B cell (primary cell): ENCODE data around the gene TNRC6C. TPM values are rescaled to one million over a fixed set of nuclear protein-coding genes. Genes with fewer than 3 reads are reported as not detected.

Experiments used
- ATAC-seq: fragments of 200-7000 bp; cut with Tn5 transposase; one replicate; pipeline ENCODE4 v1.10.0; 2021; ENCODE audit warnings: low read depth, mild to moderate bottlenecking, moderate number of reproducible peaks, moderate library complexity
- CTCF ChIA-PET: fragments of 350-600 bp; sonication (Branson Sonifier 250); formaldehyde crosslinking; loops from one replicate; lab custom pipeline; 2021; ENCODE audit warnings: antibody characterized with exemption, inconsistent platforms; lab: Charles Lee
- POLR2A ChIA-PET: fragments of 350-600 bp; sonication (Branson Sonifier 250); formaldehyde crosslinking; loops from one replicate; lab custom pipeline; 2021; ENCODE audit warnings: antibody characterized with exemption; lab: Charles Lee
- DNase-seq: peaks from one replicate; pipeline ENCODE4 v3.0.0; 2013
- H2AFZ ChIP-seq: 2 replicates; pipeline ENCODE4 v1.6.1; 2012; ENCODE audit warnings: mild to moderate bottlenecking, low read depth, low read length; ENCODE audit not compliant: insufficient read depth, poor library complexity, severe bottlenecking
- H3K27ac ChIP-seq, 2 donors: 1 replicate in 1 of 2; 2 replicates in 1 of 2; pipeline ENCODE4 v1.5.1; 2012 to 2013; ENCODE audit warnings: low read length in 2 of 2, mild to moderate bottlenecking in 2 of 2, moderate library complexity in 1 of 2
- H3K27me3 ChIP-seq, 4 experiments: fragments of 200-600 bp in 1 of 4; sonication (generic) in 1 of 4; replicated peaks in 1 of 4; 1 replicate in 2 of 4; 2 replicates in 2 of 4; pipeline versions ENCODE4 v1.6.1 to v1.7.0; 2013 to 2016; ENCODE audit warnings: low read length in 3 of 4, mild to moderate bottlenecking in 2 of 4, mixed read lengths in 1 of 4, moderate library complexity in 1 of 4; ENCODE audit not compliant: insufficient read depth in 4 of 4, control insufficient read depth in 3 of 4; ENCODE audit errors: control extremely low read depth in 1 of 4
- H3K36me3 ChIP-seq, 2 experiments: replicated peaks in 1 of 2; 1 replicate in 1 of 2; 2 replicates in 1 of 2; pipeline versions ENCODE4 v1.6.1 to v1.7.1; 2013; ENCODE audit warnings: low read length in 1 of 2; ENCODE audit not compliant: insufficient read depth in 2 of 2, control insufficient read depth in 1 of 2; ENCODE audit errors: control extremely low read depth in 1 of 2, extremely low read depth in 1 of 2
- H3K4me1 ChIP-seq, 2 donors: fragments of 200-600 bp in 1 of 2; sonication (generic) in 1 of 2; 1 replicate in 1 of 2; 2 replicates in 1 of 2; pipeline versions ENCODE4 v1.5.1 to v1.6.1; 2013 to 2017; ENCODE audit warnings: low read length in 2 of 2; ENCODE audit not compliant: control insufficient read depth in 2 of 2, insufficient read depth in 2 of 2
- H3K4me2 ChIP-seq: replicated peaks from 2 replicates; pipeline ENCODE3; 2012; ENCODE audit warnings: mild to moderate bottlenecking, low read depth, low read length; ENCODE audit not compliant: poor library complexity, severe bottlenecking
- H3K4me3 ChIP-seq, 5 experiments: fragments of 200-600 bp in 1 of 5; sonication (generic) in 1 of 5; 1 replicate in 3 of 5; 2 replicates in 2 of 5; pipeline versions ENCODE4 v1.5.1 to v1.7.0; 2011 to 2016; ENCODE audit warnings: low read length in 4 of 5, mild to moderate bottlenecking in 4 of 5, low read depth in 2 of 5, control low read depth in 1 of 5, moderate library complexity in 1 of 5; ENCODE audit not compliant: insufficient read depth in 1 of 5; ENCODE audit errors: control extremely low read depth in 1 of 5, extremely low read depth in 1 of 5
- H3K79me2 ChIP-seq: fragments of 200-600 bp; sonication (generic); one replicate; pipeline ENCODE4 v1.6.0; 2016; ENCODE audit warnings: low read length; ENCODE audit not compliant: control insufficient read depth, insufficient read depth
- H3K9ac ChIP-seq: fragments of 200-600 bp; sonication (generic); 2 replicates; pipeline ENCODE4 v1.6.1; 2017; ENCODE audit warnings: mild to moderate bottlenecking, low read length, moderate library complexity
- H3K9me3 ChIP-seq, 3 donors: one replicate each; pipeline versions ENCODE4 v1.6.1 to v1.7.1; 2013; ENCODE audit warnings: low read length in 2 of 3; ENCODE audit not compliant: control insufficient read depth in 2 of 3, insufficient read depth in 1 of 3; ENCODE audit errors: control extremely low read depth in 1 of 3
- H4K20me1 ChIP-seq: 2 replicates; pipeline ENCODE4 v1.6.0; 2012; ENCODE audit warnings: mild to moderate bottlenecking, low read length; ENCODE audit not compliant: insufficient read depth, control insufficient read depth, poor library complexity, severe bottlenecking
- H3K27ac Mint-ChIP-seq: one replicate; pipeline ENCODE4 v1.8.0; 2021; ENCODE audit warnings: mixed read lengths
- H3K27me3 Mint-ChIP-seq: one replicate; pipeline ENCODE4 v1.8.0; 2021; ENCODE audit warnings: mixed read lengths
- H3K4me1 Mint-ChIP-seq: one replicate; pipeline ENCODE4 v1.8.0; 2021; ENCODE audit warnings: mixed read lengths
- H3K4me3 Mint-ChIP-seq: one replicate; pipeline ENCODE4 v1.8.0; 2021; ENCODE audit warnings: mixed read lengths
- H3K9me3 Mint-ChIP-seq: one replicate; pipeline ENCODE4 v1.8.0; 2022; ENCODE audit warnings: mixed read lengths; ENCODE audit not compliant: insufficient read depth
- EZH2 ChIP-seq: IDR thresholded peaks from 2 replicates; pipeline ENCODE4 v1.6.1; 2012; ENCODE audit warnings: borderline replicate concordance, low read depth, mild to moderate bottlenecking, moderate library complexity, low read length; ENCODE audit not compliant: insufficient read depth, poor library complexity, severe bottlenecking
- WGBS: methylation state at CpG from one replicate; pipeline ENCODE4 v1.1.5; 2013; ENCODE audit warnings: missing lambda C conversion rate; ENCODE audit not compliant: insufficient coverage; 5-methylcytosine and 5-hydroxymethylcytosine counted together
- intact Hi-C: fragments of 100-400 bp; cut with micrococcal nuclease; formaldehyde crosslinking; loops from one replicate; pipeline ENCODE4 v1.10.0; 2022
- polyA plus RNA-seq: library from polyadenylated mRNA; depleted of rRNA; stranded (reverse); fragments of >200 nt; gene quantifications from 2 replicates; pipeline ENCODE4 v1.2.3, GENCODE V29; 2012
- total RNA-seq, 2 donors: library from RNA; stranded (reverse); fragments of 120-200 nt in 1 of 2; gene quantifications; 1 replicate in 1 of 2; 2 replicates in 1 of 2; pipeline versions ENCODE4 v1.2.3 to v1.2.4, GENCODE V29; 2013 to 2022
- TF ChIP-seq, protein P1 (sequence below): fragments of 200-600 bp; IDR thresholded peaks from one replicate; pipeline ENCODE4 v1.8.0; 2022; ENCODE audit warnings: antibody characterized with exemption, mild to moderate bottlenecking

The TNRC6C gene
- total and polyA plus RNA-seq, 2 donors (not counting 1 experiment from before 2014, with no cell fraction given): 3.9 to 63.8 TPM

DNA sequence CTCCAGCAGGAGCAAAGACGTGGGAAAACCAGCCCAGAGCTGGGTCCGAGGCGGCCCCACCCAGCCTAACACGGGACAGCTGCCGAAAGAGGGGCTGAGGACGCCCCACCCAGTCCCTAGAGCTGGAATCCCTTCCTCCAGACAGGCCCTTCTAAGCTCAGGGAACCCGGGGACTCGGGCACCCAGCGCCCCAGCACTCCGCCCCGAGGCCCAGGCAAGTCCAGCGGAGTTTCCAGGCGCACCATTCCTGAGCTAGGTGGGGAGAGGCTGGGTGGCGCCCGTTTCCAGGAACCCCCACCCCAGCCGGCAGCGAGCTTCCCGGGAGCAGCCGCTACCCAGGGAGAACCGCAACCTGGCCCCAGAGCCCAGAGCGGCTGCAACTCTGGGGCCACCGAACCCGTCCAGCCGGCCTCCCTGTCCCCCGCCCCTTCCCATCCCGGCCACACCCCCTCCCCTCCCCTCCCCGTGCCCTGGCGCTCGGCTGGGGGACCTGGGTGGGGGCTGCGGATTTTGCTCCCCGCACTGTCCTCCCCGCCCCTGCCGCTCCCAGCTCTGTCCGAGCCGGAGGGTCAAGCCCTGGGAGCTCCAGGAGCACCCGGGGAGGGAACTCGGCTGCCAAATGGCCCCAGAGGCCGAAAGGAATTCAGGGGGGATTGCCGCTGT lies 169.5 kb downstream of the TNRC6C start:
- no peaks in the 10 kb centered on the region for H3K27me3 ChIP-seq
- Mint-ChIP-seq H3K4me3 (peak overlapping the region; percentile 91), H3K4me1 (peaks cover 73% of the 10 kb centered on the region), H3K27ac (peak overlapping the region; percentile 92), H3K9me3 (no peaks in the 10 kb centered on the region), H3K27me3 (no peaks in the 10 kb centered on the region)
- ChIA-PET CTCF (interaction anchor here (0.7 to 13.9 kb wide), 7 partner anchors 9 to 126 kb away, joined by 3 to 169 read pairs (median 3); partner anchors contain the start of gene SYNGR2), POLR2A (interaction anchor here (0.6 to 22.6 kb wide), 10 partner anchors 8 to 210 kb away, joined by 3 to 432 read pairs (median 9); partner anchors contain the start of genes C17orf99 and SYNGR2)
- H3K4me2 ChIP-seq: peak overlapping the region; percentile 100
- H3K9me3 ChIP-seq: no peaks in the 10 kb centered on the region
- H2AFZ ChIP-seq: peak overlapping the region; percentile 42
- H4K20me1 ChIP-seq: peaks cover 88% of the 10 kb centered on the region
- H3K4me3 ChIP-seq: peak overlapping the region; percentile 38 to 97 (median 89)
- peaks cover 6 to 55% of the 10 kb centered on the region in 2 experiments for H3K36me3 ChIP-seq
- DNase-seq (no peak), ATAC-seq (no peak)
- TF ChIP-seq, protein P1, sequence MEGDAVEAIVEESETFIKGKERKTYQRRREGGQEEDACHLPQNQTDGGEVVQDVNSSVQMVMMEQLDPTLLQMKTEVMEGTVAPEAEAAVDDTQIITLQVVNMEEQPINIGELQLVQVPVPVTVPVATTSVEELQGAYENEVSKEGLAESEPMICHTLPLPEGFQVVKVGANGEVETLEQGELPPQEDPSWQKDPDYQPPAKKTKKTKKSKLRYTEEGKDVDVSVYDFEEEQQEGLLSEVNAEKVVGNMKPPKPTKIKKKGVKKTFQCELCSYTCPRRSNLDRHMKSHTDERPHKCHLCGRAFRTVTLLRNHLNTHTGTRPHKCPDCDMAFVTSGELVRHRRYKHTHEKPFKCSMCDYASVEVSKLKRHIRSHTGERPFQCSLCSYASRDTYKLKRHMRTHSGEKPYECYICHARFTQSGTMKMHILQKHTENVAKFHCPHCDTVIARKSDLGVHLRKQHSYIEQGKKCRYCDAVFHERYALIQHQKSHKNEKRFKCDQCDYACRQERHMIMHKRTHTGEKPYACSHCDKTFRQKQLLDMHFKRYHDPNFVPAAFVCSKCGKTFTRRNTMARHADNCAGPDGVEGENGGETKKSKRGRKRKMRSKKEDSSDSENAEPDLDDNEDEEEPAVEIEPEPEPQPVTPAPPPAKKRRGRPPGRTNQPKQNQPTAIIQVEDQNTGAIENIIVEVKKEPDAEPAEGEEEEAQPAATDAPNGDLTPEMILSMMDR: no peak
- no peak for TF ChIP-seq EZH2
- peaks cover 68 to 80% of the 10 kb centered on the region in 2 donors for H3K4me1 ChIP-seq
- H3K9ac ChIP-seq: peak overlapping the region; percentile 91
- under 1% methylated on average over 34 of the region's 39 CpGs for WGBS
- peaks cover 84% of the 10 kb centered on the region for H3K79me2 ChIP-seq
- peak overlapping the region; percentile 77 to 92 for H3K27ac ChIP-seq
- intact Hi-C loops: loop anchor here (2.0 kb wide), 1 partner anchor 13 kb away; no protein-coding TSS in a partner anchor
